HL-60 (cell line): ENCODE data around the gene GTF2H2C.
"Not testable (repeated sequence)": the region's sequence is repeated elsewhere in the genome, so short reads cannot be mapped to it uniquely, and the experiment has no call there.

Source experiments
- GABPA ChIP-seq: IDR thresholded peaks from 2 replicates; pipeline ENCODE4 v1.6.1; 2012; ENCODE audit warnings: low read depth
- TF ChIP-seq, protein P1 (sequence below): IDR thresholded peaks from one replicate; pipeline ENCODE4 v1.5.1; 2011; ENCODE audit warnings: low read length, control low read depth, inconsistent platforms; ENCODE audit not compliant: insufficient read depth
- TF ChIP-seq, protein P2 (sequence below): IDR thresholded peaks from 2 replicates; pipeline ENCODE4 v1.6.1; 2012; ENCODE audit warnings: low read depth; ENCODE audit not compliant: insufficient replicate concordance

DNA sequence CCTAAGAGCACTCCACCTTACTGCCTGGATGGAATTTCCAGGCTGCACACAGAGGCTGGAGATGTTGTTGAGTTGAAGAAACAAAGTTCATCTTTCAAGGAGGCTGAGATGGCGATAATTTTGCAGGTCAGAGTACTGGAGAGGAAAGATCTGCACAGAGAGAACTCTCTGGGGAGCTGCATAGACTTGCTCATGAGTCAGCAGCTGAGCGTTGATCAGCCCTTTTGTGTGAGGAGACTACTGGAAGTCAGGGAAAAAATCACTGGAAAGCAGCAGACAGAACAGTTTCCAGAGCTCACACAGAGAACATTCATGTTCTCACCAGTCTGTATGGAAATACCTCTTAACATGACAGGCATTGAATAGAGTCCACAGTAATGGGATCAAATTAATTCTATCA, 23.4 kb downstream of the GTF2H2C start:
- TF ChIP-seq, protein P1, sequence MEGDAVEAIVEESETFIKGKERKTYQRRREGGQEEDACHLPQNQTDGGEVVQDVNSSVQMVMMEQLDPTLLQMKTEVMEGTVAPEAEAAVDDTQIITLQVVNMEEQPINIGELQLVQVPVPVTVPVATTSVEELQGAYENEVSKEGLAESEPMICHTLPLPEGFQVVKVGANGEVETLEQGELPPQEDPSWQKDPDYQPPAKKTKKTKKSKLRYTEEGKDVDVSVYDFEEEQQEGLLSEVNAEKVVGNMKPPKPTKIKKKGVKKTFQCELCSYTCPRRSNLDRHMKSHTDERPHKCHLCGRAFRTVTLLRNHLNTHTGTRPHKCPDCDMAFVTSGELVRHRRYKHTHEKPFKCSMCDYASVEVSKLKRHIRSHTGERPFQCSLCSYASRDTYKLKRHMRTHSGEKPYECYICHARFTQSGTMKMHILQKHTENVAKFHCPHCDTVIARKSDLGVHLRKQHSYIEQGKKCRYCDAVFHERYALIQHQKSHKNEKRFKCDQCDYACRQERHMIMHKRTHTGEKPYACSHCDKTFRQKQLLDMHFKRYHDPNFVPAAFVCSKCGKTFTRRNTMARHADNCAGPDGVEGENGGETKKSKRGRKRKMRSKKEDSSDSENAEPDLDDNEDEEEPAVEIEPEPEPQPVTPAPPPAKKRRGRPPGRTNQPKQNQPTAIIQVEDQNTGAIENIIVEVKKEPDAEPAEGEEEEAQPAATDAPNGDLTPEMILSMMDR, result not testable (repeated sequence)
- TF ChIP-seq, protein P2, sequence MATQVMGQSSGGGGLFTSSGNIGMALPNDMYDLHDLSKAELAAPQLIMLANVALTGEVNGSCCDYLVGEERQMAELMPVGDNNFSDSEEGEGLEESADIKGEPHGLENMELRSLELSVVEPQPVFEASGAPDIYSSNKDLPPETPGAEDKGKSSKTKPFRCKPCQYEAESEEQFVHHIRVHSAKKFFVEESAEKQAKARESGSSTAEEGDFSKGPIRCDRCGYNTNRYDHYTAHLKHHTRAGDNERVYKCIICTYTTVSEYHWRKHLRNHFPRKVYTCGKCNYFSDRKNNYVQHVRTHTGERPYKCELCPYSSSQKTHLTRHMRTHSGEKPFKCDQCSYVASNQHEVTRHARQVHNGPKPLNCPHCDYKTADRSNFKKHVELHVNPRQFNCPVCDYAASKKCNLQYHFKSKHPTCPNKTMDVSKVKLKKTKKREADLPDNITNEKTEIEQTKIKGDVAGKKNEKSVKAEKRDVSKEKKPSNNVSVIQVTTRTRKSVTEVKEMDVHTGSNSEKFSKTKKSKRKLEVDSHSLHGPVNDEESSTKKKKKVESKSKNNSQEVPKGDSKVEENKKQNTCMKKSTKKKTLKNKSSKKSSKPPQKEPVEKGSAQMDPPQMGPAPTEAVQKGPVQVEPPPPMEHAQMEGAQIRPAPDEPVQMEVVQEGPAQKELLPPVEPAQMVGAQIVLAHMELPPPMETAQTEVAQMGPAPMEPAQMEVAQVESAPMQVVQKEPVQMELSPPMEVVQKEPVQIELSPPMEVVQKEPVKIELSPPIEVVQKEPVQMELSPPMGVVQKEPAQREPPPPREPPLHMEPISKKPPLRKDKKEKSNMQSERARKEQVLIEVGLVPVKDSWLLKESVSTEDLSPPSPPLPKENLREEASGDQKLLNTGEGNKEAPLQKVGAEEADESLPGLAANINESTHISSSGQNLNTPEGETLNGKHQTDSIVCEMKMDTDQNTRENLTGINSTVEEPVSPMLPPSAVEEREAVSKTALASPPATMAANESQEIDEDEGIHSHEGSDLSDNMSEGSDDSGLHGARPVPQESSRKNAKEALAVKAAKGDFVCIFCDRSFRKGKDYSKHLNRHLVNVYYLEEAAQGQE, result not testable (repeated sequence)
- not testable (repeated sequence) for TF ChIP-seq GABPA
